Measurements from ENCODE around the gene SLC6A18.
A peak's percentile ranks its signal among the peaks of the same experiment; 100 is the strongest.
"Not testable (repeated sequence)": the region's sequence is repeated elsewhere in the genome, so short reads cannot be mapped to it uniquely, and the experiment has no call there.

Gene SLC6A18

GRCh38 chr5:1259806-1260480 lies 34.8 kb downstream of the SLC6A18 start:
- no peak for DNase-seq

DNA sequence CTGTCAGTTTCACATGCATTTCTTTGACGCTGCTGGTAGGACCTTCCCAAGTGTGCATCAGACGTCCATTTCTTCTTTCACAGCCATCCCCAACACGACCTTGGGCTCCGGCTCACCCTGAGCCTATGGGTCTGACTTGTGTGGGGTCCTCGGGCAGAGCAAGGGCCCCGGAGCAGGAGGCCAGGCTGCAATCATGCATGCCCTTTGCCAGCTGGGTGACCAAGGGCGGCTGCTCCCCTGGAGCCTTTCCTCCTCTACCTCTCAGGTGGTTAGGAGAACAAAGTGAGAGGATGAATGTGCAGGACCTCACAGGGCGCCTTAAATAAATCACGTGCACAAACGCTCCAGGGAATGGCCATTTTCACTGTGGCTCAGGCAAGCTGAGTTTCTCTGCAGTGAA lies 36.5 kb downstream of the SLC6A18 start:
- no peak for DNase-seq

- peak; percentile 46 for DNase-seq
Observed at GRCh38 chr5:1262381-1262780, 37.2 kb downstream of the SLC6A18 start.

- DNase-seq = no peak
Observed at GRCh38 chr5:1264211-1264610, 39.0 kb downstream of the SLC6A18 start.

- DNase-seq = no peak
Observed at GRCh38 chr5:1265026-1265425, 39.8 kb downstream of the SLC6A18 start.

- DNase-seq = no peak
Observed at GRCh38 chr5:1265461-1266455, 40.6 kb downstream of the SLC6A18 start.

GRCh38 chr5:1266791-1267190 lies 41.6 kb downstream of the SLC6A18 start:
- no peak for DNase-seq

- not testable (repeated sequence) for DNase-seq
Observed at GRCh38 chr5:1267464-1267863, 42.3 kb downstream of the SLC6A18 start.

- no peak for DNase-seq
Observed at GRCh38 chr5:1268056-1268455, 42.9 kb downstream of the SLC6A18 start.

GRCh38 chr5:1268666-1269065 lies 43.5 kb downstream of the SLC6A18 start:
- no peak for DNase-seq

DNA sequence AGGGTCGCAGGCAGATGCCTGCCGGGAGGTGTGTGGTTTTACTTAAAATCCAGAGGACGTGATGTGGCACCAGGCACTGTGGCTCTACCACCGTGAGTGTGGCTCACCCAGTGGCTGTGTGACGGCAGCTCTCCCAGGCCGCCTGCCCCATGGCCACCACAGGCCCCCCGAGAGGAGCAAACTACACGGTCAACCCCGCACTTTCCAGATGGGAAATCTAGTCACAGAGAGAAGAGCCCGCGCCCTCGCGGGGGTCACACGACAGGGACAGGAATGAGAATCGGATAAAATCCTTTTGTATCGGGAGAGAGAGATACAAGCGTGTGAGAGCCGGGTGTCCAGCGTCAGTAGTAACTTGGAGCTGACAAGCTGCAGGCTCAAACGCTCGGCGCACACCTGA lies 45.2 kb downstream of the SLC6A18 start:
- no peak for DNase-seq

DNA sequence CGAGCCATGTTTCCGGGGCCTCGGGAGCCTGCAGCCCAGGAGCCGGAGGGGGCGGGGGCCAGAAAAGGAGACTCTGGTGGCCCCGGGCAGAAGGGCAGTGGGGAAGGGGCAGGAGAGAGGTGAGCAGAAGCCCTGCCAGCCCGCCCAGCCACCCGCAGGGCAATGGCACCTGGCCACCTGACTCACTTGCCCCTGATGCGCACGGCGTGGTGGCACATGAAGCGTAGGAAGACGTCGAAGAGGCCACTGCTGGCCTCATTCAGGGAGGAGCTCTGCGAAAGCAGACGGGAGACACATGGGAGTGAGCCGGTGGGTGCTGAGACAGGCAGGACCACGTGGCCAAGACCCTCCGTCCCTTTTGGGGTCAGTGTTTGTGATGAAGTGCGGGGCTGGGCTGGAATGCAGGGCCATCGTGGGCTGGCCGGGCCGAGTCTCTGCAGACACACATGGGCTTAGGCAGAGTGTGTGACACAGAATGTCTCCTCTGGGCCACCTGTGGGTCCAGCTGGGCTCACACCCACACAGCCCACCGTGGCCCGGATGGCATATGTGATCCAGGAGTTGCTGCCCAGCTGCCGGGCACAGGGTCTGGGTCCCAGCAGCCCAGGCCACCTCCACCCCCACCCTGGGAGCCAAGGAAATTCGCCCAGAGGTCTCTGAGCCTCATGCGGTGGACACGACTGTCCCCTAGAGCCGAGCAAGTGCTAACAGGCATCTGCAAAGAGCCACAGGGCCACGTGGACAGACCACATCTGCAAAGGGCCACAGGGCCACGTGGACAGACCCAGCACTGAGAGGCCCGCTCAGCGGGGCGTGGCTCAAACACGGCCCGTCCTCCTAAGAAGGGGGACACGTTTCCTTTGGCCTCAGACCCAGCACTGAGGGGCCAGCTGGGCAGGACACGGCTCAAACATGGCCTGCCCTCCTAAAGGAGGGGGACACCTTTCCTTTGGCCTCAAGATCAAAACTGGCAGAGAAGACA lies 46.0 kb downstream of the SLC6A18 start:
- DNase-seq = no peak

DNA sequence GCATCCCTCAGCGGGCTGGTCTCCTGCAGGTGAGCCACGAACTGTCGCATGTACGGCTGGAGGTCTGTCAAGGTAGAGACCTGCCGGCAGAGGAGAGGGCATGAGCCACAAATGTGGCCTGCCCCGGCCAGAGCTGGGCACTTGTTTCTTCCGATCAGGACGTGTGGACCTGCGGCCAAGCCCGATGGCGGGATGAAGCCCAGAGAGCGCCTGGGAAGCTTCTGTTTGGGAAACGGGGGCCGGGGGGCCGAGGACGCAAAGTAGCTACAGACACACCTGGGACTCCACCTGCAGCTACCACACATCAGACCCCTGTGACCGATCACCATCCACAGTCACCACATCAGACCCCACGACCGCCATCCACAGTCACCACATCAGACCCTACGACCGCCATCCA lies 47.0 kb downstream of the SLC6A18 start:
- DNase-seq = no peak

- no peak for DNase-seq
Observed at GRCh38 chr5:1273745-1274144, 48.6 kb downstream of the SLC6A18 start.

- no peak for DNase-seq
Observed at GRCh38 chr5:1274471-1274870, 49.3 kb downstream of the SLC6A18 start.

DNA sequence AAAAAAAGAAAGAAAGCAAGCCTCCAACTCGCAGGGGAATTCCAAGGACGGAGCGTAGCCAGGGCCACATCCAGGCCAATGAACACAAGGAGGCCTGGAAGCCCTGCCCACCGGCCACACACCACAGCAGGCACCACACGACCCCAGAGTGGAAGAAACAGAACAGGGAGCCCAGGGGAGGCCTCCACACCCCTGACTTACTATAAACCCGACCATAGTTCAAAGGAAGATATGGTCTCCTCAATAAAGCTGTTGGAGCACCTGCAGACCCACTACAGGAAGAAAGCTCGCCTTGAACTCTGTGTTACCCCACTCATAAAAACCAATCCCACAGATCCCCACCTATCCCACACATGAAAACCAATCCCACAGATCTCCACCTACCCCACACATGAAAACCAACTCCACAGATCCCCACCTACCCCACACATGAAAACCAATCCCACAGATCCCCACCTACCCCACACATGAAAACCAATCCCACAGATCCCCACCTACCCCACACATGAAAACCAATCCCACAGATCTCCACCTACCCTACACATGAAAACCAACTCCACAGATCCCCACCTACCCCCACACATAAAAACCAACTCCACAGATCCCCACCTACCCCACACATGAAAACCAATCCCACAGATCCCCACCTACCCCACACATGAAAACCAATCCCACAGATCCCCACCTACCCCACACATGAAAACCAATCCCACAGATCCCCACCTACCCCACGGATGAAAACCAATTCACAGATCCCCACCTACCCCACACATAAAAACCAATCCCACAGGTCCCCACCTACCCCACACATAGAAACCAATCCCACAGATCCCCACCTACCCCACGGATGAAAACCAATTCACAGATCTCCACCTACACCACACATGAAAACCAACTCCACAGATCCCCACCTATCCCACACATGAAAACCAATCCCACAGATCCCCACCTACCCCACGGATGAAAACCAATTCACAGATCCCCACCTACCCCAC lies 50.5 kb downstream of the SLC6A18 start:
- not testable (repeated sequence) for DNase-seq

- no peak for DNase-seq
Observed at GRCh38 chr5:1276930-1277329, 51.7 kb downstream of the SLC6A18 start.

GRCh38 chr5:1277331-1277730 lies 52.1 kb downstream of the SLC6A18 start:
- DNase-seq = no peak

- DNase-seq = no peak
Observed at GRCh38 chr5:1277781-1278180, 52.6 kb downstream of the SLC6A18 start.

GRCh38 chr5:1278216-1278615 lies 53.0 kb downstream of the SLC6A18 start:
- DNase-seq = no peak

DNA sequence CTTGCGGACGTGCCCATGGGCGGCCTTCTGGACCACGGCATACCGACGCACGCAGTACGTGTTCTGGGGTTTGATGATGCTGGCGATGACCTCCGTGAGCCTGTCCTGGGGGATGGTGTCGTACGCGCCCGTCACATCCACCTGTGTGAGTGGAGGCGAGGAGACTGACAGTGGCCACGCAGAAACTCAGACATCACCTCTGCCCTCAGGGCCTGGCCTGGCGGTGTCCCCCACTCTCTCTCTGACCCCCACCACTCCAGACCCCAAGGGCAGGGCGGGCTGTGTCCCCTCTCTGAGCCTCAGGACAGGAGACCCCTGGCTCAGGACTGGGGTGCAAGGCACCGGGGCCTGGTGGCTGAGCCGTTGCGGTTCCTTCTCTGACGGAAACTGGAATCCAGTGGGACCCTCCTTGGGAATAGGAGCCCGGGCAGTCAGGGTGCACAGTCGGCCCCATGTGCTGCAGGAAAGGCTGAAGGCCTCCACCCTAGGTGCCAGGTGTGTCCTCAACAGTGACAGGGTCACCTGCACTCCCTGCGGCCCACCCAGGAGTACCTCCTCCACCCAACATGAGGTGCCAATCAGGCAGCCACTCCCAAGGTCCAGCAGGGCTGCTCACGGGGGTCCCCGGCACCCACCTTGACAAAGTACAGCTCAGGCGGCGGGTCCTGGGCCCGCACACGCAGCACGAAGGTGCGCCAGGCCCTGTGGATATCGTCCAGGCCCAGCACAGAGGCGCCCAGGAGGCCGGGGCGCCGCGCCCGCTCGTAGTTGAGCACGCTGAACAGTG lies 53.7 kb downstream of the SLC6A18 start:
- no peak for DNase-seq
